GM19372 (cell line): Measurements from ENCODE around the gene PTPRN2.

ENCODE experiments used
- ATAC-seq: cut with Tn5 transposase; IDR thresholded peaks from one replicate; pipeline ENCODE4 v1.9.1; 2021; ENCODE audit warnings: mild to moderate bottlenecking, low read depth, moderate library complexity; ENCODE audit not compliant: unreplicated experiment

PTPRN2 gene

DNA sequence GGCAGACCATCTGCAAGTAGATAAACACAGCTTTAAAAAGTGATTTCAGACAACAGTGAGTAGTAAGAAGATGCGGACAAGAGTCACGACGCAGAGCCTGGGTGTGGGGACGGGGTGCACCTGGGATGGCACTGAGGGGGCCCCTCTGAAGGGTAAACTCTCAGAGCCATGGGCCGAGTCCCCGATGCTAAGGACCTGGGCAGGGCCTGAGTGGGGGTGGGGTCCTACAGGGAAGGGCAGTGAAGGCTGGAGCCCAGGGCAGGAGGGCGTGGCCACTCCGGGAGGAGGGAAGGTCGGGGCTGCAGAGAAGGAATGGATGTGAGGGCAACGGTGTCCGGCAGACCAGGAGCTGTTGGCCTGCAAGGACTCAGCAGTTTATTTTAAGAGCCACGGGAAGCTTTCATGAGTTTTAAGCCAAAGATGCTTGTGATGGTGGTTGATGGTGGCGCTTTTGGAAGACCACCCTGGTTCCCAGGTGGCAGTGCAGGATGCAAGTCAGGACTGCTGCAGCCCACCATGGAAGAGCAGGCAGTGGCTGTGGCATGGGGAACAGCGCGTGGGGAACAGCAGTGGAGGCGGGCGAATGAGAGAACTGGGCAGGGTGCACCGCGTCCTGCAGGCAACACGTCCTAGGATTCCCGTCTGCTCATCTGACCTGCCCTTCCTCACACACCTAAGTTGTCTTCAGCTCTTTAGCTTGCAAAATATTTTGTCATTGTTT lies 954.0 kb downstream of the PTPRN2 start:
- ATAC-seq, result no peak

DNA sequence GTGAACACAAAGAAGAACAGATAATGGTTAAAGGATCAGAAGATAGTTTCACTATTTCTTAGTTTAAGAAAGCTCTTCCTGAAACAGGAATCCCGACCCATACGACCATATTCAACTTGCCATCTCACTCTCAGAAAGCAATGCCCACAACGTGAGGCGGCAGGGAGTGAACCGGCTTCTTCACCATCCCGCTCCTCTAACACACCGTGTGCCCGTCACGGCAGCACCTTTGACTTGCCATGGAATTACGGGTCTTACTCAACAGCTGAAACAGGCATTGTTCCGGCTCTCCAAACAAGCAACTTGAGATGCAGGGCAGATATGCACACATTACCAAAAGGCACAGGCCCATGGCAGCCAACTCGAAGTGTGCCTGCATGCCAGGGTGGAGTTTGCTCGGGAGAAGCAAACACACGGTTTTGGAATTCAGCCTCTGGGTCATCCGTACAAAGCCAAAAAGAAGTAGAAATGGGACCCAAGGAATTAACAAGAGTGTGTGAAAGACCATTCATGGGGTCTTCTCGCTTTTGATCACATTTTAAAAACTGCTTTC lies 957.2 kb downstream of the PTPRN2 start:
- ATAC-seq, result no peak

DNA sequence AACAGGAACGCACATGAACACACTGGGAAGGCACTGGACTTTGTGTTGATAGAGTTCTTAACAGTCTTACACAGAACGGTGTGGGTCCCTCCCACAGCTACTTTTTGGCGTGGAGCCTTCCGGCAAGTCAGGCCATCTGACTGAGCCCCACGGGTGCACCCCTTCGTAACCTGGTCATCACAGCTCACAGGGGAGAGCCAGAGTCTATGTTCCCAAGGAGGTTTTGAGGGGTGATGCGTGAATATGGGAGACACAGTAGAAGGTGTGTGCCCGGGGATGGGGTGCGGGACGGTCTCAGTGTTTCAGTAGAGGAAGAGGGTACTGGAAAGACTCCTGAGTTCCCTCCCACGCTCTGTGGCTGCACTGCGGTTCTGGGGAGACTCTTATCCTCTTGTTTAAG lies 959.2 kb downstream of the PTPRN2 start:
- ATAC-seq, result no peak

DNA sequence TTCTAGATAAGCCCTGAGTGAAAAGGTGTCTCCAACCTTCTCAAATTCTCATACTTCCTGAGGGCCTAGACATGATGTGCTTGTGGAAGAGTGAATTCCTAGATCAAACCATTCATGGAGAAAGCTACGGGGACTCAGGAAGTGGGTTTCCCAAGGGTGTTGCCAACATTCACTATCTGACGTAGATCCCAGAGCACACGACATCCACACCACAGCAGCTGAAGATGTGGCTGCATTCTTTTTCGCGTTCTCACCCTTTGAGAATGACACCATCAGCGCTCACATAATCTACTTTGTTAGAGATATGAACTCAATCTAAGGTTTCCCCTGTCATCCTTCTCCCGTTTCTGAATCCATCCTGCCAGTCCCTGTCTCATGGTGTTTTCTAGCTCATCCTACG lies 960.0 kb downstream of the PTPRN2 start:
- ATAC-seq, result no peak

DNA sequence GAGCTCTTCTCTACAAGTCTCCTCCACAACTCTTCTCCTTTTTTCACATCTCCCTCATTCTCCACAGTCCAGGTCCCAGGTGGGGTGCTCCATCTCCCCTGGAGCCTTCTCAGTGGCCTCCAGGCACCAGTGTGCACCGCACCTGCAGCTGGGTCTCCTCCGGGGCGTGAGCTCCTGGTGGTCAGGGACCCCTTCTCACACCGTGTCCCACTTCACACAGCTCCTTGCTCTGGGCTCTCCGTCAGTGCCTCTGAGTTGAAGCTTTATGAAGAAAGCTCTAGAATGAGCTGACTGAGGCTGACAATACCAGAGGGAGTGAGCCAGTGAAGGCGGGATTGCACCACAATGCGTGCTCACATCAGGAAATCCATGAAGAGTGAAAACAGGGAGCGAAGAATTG lies 960.6 kb downstream of the PTPRN2 start:
- ATAC-seq, result no peak

DNA sequence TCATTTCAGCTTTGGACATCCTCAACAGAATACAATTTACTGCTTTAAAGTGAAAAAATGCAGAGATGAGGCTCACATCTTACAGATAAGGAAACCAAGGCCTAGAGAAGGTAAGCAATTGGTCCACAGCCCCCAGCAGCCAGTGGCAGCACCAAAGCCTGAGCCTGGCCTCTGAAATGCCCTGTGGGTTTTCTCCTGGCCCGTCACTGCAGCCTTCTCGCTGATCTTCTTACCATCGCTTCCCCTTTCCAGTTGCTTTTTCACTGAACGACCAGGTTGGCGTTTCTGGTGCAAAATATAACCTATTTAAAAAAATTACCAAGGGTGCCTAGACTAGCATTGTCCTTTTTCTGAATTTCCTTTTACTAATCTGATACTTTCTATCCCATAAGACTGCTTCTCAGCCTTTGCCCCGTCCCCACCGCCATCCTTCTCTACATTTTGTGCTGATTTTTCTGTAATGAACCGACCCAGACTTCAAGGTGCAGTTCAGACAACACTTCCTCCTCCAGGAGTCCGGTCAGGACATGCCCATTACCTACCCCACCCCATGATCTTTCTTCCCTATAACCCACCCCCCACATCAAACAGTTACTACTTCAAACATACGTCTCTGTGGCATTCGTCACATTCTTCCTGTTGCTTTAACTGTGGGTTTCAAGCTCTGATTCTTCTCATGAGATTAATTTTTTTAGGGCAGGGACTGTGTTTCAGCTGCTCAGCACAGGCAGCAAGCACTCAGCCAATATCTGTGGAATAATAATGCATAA lies 961.5 kb downstream of the PTPRN2 start:
- no peak for ATAC-seq

DNA sequence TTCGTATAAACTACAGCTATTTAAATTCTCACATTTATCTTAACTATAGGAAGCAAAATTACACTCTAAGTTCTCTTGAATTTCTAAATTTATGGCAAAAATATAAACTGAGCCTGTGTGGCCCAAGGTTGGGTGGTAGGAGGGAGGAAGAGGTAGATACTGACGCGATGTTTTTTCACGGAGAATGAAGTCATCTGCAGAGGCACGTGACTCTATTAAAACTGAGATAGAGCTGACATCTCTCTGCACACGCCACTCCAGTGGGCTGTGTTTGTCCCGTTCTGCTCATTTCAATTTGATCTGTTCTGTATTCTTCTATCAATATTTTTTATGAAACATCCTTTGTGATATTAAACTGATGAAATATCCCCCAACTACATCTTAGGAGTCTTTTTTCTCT lies 964.1 kb downstream of the PTPRN2 start:
- ATAC-seq, result no peak

DNA sequence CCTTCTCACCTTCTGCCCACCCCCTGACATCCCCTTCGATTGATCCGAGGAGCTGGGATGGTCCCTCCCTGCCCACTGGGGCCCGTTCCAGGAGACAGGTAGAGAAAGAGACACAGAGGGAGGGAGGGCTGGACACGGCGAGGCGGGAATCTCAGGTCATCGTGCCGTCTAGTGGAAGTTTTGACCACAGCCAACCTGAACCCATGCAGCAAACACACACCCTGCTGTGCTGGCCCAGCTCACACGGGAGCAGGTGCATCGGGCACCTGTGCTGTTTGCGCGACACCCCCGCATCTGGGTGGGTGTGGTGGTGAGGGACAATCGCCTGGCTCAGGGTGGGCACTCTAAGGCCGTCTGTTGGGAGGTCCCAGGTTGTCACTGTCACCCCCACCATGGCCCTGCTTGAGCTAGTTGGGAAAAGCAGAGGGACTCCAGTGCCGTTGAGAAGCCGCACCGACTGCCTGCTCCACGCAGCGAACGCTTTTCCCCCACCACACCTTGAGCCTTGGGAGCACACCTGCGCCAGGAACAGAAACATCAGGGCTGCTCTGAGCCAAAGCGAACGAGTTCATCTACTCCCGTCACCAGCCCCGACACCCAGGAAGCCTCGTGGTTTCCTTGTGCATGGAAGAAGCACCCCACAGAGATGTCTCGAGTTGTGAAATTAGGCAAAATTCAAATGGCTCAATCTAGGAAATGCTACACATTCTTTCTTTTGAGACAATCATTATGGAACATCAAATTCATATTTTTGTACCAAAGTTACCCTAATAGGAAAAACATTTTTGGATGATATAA lies 965.0 kb downstream of the PTPRN2 start:
- ATAC-seq, result no peak

DNA sequence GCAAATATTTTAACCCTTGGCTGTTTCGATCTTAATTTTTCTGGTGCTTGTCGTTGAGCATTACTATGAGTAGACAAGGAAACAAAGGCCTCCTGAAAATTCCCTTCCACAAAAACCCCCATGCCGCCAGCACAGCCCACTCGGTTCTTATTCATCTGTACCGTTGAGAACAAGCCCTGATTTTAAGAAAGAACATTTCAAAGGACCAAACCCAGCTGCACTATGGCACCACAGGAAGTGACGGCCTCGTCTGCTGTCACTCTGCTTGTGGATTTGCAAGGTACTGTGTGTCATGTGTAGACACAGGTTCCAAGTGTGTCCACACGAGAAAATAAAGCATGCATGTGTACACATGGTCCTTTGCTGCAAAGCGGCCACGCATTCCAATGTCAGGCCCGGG lies 965.6 kb downstream of the PTPRN2 start:
- ATAC-seq, result no peak

DNA sequence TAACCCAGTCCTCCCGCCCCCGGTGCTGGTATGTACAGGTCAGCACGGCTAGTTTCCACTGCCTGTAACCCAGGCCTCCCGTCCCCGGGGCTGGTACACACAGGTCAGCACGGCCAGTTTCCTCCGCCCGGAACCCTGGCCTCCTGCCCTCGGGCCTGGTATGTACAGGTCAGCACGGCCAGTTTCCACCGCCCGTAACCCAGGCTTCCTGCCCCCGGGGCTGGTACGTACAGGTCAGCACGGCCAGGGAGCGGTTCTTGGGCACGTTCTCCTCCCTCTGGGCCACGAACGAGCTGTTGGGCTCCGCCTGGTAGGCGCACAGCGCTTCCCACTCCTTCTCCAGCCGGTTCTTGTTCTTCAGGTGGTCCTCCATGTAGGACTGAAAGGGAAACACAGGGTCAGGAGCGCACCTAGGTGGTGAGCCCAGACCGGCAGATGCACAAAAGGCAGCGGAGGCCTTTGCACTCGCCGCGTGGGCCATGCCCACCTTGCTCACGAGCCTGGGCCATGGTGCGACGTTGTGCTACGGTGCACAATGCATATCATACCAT lies 966.4 kb downstream of the PTPRN2 start:
- ATAC-seq, result no peak

DNA sequence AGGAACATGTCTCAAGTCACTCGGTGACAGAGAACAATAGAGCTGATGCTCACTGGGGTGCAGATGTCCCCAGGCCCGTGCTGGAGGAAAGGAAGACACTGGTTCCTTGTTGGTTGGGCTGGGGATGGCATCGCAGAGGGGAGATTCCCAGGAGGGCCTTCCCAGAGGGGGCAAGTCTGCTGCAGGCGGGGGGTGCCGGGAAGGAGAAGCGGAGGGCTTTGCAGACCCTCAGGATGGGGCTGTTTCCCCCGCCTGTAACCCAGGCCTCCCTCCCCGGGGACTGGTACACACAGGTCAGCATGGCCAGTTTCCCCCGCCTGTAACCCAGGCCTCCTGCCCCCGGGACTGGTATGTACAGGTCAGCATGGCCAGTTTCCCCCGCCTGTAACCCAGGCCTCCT lies 967.0 kb downstream of the PTPRN2 start:
- no peak for ATAC-seq

DNA sequence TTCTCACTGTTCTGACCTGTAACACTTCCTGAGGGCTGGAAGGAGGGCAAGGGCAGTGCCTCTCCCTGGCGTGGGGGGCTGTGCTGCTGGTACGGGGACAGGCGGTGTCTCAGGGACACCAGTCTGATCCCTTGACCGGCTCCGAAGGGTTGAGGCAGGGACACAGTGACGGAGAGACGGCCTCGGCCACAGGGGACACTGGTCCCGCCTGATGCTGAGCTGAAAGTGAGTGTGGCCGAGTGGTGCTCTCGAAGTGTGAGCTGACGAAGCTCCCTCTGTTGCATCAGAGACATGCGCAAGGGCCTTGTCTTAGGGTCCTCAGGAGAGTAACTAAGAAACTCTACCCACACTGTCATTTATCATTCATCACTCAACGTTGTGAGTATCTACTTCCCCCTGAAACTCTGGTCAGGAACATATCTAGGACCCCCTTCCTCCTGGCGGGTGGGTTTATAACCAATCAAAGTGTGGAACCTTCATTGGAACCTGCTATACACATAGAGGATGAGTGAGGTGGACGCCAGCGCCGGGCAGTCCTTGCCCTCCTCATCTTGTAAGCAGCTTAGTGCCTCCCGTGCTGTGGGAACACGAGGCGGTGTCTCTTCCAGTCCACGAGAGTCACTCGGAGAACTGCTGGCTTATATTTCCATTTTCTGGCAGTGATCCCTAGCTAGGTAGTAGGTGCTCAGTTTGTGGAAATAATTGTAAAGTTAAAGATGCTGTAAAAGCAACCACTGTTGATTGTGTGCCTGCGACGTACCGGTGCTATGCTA lies 967.7 kb downstream of the PTPRN2 start:
- ATAC-seq, result no peak

DNA sequence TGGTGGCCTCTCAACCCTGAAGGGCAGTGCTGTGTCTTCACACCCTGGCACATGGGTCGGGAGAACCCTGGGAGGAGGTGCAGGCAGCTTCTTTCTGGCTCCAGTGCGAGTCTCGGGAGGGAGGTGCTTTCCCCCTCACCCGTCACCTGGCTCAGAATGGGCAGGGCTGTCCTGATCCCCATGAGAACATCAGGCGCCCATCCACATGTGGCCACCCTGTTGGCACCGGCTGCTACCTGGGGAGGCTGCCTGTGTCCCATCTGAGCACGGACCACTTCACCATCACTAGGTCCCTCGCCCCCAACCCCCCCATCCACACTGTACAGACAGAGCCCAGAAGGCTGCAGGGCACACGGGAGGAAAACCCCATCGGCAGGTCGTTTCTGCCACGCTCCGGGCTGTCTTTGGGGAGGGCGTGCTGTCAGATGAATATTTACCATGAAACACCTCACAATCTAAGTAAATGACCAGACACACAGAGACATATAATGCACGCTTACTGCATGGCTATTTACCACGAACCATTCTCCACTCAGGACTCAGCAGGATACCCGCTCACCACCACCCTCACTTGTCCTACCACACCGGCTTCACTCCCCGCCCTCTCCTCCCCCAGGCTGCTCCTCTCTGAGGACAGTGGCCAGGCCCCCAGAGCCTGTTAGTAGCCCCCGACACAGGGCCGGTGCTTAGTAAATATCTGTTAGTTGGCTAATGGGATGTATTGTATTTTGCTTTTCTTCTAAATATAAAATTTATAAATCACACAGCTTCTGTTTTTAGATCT lies 968.6 kb downstream of the PTPRN2 start:
- ATAC-seq, result no peak

DNA sequence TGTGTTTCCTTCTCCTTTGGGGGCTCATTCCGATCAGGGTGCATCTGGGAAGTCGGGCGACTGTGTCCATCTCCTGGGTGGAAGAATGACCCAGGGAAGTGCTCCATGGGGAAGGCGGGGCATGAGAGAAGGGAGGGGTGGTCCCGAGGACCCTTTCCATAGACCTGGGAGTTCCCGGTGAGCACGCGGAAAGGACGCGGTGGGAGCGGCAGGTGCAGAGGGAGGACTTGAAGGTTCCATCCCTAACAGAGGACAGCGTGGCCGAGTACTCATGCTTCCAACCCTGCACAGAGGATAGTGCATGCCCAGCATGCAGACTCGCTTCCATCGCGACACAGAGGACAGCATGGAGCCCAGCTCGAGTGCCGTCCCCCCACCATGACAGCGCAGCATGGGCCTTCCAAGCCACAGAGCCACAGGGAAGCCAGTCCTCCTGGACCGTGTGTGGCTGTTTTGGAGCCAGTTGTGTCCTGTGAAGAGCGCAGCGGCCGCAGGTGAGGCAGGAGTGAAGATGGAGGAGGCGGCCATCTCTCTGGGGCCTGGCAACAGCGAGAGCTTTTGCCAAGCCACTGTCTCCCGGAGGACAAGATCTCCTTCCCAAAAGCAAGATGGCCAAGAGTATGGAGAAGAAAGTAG lies 969.4 kb downstream of the PTPRN2 start:
- ATAC-seq, result no peak

DNA sequence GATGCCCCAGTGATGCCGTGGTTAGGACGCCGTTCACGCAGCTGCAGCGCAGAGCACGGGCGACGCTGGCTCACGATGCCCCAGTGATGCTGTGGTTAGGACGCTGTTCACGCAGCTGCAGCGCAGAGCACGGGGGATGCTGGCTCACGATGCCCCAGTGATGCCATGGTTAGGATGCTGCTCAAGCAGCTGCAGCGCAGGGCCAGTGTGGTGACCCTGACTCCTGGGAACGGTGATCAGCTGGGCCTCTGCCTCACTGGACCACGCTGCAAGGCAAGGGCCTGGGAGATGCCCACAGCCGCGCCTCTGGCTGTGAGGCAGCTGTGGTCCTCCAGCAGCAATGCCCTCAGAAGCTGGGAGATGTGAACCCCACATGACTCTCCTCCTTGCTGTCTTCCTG lies 970.2 kb downstream of the PTPRN2 start:
- no peak for ATAC-seq

DNA sequence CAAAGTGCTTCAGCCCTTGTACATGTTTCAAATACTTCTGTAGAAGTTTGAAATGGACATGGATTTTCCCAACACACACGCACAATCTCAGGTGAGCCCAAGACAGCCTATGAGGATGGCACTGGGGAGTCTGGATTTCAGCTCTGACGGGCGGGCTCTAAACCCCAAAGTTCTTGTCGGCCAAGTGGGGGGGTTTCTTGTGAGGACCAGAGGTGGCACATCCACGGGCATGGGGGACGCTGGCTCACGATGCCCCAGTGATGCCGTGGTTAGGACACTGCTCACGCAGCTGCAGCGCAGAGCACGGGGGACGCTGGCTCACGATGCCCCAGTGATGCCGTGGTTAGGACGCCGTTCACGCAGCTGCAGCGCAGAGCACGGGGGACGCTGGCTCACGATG lies 970.7 kb downstream of the PTPRN2 start:
- no peak for ATAC-seq

DNA sequence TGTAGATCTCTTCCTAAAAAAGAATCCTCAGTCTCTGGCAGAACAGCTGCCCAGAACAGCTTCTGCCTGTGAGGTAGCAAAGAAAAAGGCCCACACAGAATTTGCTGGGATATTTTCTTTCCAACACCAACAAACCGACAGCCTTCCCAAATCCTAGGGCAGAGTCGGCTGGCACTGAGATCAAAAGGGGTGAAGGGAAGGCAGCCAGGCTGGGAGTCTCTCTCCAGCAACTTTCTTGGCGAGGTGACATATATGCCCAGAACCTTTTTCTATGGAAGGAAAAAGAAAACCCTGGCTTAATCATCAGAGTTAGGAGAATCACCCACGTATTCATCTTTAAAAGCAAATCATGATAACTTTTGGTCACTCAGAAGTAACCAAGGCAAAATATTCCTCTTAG lies 971.2 kb downstream of the PTPRN2 start:
- ATAC-seq, result no peak

DNA sequence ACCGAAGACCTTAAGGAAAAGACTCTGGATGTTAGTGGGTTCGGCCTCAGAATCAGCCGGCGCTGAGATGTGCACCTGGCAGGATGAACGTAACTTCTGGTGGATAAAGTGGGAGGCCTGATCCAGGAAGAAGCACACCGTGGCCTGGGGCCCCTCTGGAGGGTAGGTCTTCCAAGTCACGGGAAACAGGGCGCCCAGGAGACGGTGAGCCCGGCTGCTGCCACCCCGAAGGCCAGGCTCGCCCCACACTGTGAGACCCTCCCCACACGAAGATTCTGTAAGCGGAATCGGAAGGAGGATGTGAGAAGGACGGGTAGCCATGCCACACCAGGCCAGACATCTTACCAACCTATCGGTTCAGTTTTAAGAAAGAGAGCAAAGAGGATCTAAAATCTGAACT lies 971.8 kb downstream of the PTPRN2 start:
- no peak for ATAC-seq
